ENCODE results near the gene VDAC1.

The VDAC1 gene

GRCh38 chr5:133998807-133999206 is 6.0 kb downstream of the VDAC1 start:
- no peak for TF ChIP-seq TAF1 (IDR thresholded peaks at IDR 0.05; ENCODE audit: low read depth)
- TF ChIP-seq YY1 (IDR thresholded peaks at IDR 0.05; ENCODE audit: low read depth) = no peak
- no peak for TF ChIP-seq EGR1 (IDR thresholded peaks at IDR 0.05)

DNA sequence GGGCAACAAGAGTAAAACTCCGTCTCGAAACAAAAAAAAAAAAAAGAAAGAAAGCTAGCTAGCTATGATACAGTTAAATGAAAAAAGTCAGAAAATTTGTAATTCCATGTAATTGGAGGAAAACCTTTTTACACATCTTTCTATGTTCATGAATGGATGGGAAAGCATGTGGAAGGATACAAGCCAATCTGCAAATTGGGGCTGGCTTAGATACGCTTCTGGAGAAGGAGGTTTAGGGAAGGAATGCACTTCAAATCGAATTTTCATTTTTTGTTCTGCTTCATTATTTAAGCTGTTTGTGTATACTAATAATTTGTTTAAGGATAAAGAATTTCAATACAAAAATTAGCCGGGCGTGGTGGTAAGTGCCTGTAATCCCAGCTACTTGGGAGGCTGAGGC is 6.7 kb downstream of the VDAC1 start:
- TF ChIP-seq EGR1 (IDR thresholded peaks at IDR 0.05) (no peak), YY1 (IDR thresholded peaks at IDR 0.05; ENCODE audit: low read depth) (no peak), EP300 (IDR thresholded peaks at IDR 0.05; ENCODE audit: borderline replicate concordance) (no peak), TEAD4 (IDR thresholded peaks at IDR 0.05) (no peak), NFIC (IDR thresholded peaks at IDR 0.05) (no peak), RAD21 (IDR thresholded peaks at IDR 0.05; ENCODE audit: low read depth) (no peak), ZBTB7A (IDR thresholded peaks at IDR 0.05; ENCODE audit: low read depth) (no peak), TCF12 (IDR thresholded peaks at IDR 0.05; ENCODE audit: low read depth) (no peak), REST (IDR thresholded peaks at IDR 0.05; ENCODE audit: low read depth) (no peak), CEBPB (IDR thresholded peaks at IDR 0.05) (no peak), TAF1 (IDR thresholded peaks at IDR 0.05; ENCODE audit: low read depth) (no peak), USF1 (IDR thresholded peaks at IDR 0.05) (no peak), CREB1 (IDR thresholded peaks at IDR 0.05; ENCODE audit: low read depth) (no peak), FOXM1 (IDR thresholded peaks at IDR 0.05; ENCODE audit: borderline replicate concordance, low read depth) (no peak)
- TF ChIP-seq, protein P1, sequence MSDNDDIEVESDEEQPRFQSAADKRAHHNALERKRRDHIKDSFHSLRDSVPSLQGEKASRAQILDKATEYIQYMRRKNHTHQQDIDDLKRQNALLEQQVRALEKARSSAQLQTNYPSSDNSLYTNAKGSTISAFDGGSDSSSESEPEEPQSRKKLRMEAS (IDR thresholded peaks at IDR 0.05) = no peak

GRCh38 chr5:133996683-133997252 is 8.0 kb downstream of the VDAC1 start:
- TF ChIP-seq CEBPB (IDR thresholded peaks at IDR 0.05) (no peak), YY1 (IDR thresholded peaks at IDR 0.05; ENCODE audit: low read depth) (no peak), RAD21 (IDR thresholded peaks at IDR 0.05; ENCODE audit: low read depth) (peak; percentile 11; the same call in 1 of the 2 replicates), USF1 (IDR thresholded peaks at IDR 0.05) (no peak), FOXM1 (IDR thresholded peaks at IDR 0.05; ENCODE audit: borderline replicate concordance, low read depth) (no peak), ZBTB7A (IDR thresholded peaks at IDR 0.05; ENCODE audit: low read depth) (peak; percentile 85; the same call in 1 of the 2 replicates), EGR1 (IDR thresholded peaks at IDR 0.05) (no peak), NFIC (IDR thresholded peaks at IDR 0.05) (no peak), TAF1 (IDR thresholded peaks at IDR 0.05; ENCODE audit: low read depth) (no peak), REST (IDR thresholded peaks at IDR 0.05; ENCODE audit: low read depth) (no peak), TEAD4 (IDR thresholded peaks at IDR 0.05) (no peak), TCF12 (IDR thresholded peaks at IDR 0.05; ENCODE audit: low read depth) (no peak)
- TF ChIP-seq, protein P1 (IDR thresholded peaks at IDR 0.05) = no peak

- peak; percentile 2; the same call in 1 of the 2 replicates for TF ChIP-seq ZBTB7A (IDR thresholded peaks at IDR 0.05; ENCODE audit: low read depth)
- TF ChIP-seq EGR1 (IDR thresholded peaks at IDR 0.05) = no peak
- TF ChIP-seq YY1 (IDR thresholded peaks at IDR 0.05; ENCODE audit: low read depth) = no peak
These were observed 8.8 kb downstream of the VDAC1 start for GRCh38 chr5:133995883-133996563.

DNA sequence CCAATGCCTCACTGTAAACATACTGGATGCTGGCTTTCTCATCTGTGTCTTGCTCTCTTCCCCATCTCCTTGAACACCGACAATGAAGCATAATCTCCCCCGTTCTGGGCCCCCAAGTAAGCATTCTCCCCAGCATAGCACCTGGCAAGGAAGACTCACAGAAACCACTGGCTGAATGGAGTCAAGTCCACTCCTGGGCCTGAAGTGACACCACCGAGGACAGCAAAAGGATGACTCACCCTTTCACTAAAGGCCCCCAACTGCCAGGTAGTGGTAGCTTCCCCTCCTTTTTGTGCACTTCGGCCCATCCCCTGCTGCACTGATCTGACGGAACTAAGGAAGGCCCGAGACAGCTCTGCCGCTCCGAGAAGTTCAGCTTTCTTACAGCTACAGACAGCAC is 9.4 kb downstream of the VDAC1 start:
- no peak for TF ChIP-seq EGR1 (IDR thresholded peaks at IDR 0.05)
- TF ChIP-seq, protein P1 (IDR thresholded peaks at IDR 0.05) = no peak
- TF ChIP-seq RAD21 (IDR thresholded peaks at IDR 0.05; ENCODE audit: low read depth) = no peak
- TF ChIP-seq ZBTB7A (IDR thresholded peaks at IDR 0.05; ENCODE audit: low read depth) = no peak
- no peak for TF ChIP-seq CEBPB (IDR thresholded peaks at IDR 0.05)
- TF ChIP-seq EP300 (IDR thresholded peaks at IDR 0.05; ENCODE audit: borderline replicate concordance) = no peak
- TF ChIP-seq YY1 (IDR thresholded peaks at IDR 0.05; ENCODE audit: low read depth) = no peak

DNA sequence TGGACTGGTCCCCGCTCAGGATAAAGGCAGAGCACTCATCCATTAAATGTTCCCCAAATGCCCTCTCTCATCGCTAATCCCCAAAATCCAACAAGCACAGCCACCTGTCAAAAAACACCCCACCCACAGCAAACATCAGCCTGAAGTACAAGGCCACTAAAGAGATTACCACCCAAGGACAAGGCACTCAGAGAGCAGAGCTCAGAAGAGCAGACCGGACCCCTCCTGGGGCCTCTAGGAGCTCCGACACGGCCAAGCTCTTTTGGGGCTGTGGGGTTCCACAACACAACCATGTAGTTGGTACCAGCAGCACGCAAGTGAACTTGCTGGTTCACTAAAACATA is 9.8 kb downstream of the VDAC1 start:
- no peak for TF ChIP-seq REST (IDR thresholded peaks at IDR 0.05; ENCODE audit: low read depth)
- TF ChIP-seq NFIC (IDR thresholded peaks at IDR 0.05) = no peak
- TF ChIP-seq TAF1 (IDR thresholded peaks at IDR 0.05; ENCODE audit: low read depth) = no peak
- no peak for TF ChIP-seq USF1 (IDR thresholded peaks at IDR 0.05)
- no peak for TF ChIP-seq EP300 (IDR thresholded peaks at IDR 0.05; ENCODE audit: borderline replicate concordance)
- TF ChIP-seq YY1 (IDR thresholded peaks at IDR 0.05; ENCODE audit: low read depth) = no peak
